ENCODE data around the gene DFFB.

The DFFB gene

GRCh38 chr1:3899754-3900149, 42.5 kb downstream of the DFFB start:
- no peak for DNase-seq

GRCh38 chr1:3900150-3900968, 43.1 kb downstream of the DFFB start, which contains the start of gene C1orf174:
C1orf174 (minus strand) TSS chr1:3900272; CDS start chr1:3900186, 86 bp downstream.
- DNase-seq: peak; percentile 79

- DNase-seq: no peak
These were observed 43.8 kb downstream of the DFFB start for GRCh38 chr1:3900969-3901529.

- no peak for DNase-seq
These were observed 44.8 kb downstream of the DFFB start for GRCh38 chr1:3902111-3902511.

GRCh38 chr1:3902571-3903091, 45.4 kb downstream of the DFFB start:
- no peak for DNase-seq

GRCh38 chr1:3903141-3904005, 46.1 kb downstream of the DFFB start:
- DNase-seq: no peak

GRCh38 chr1:3904006-3904842, 46.9 kb downstream of the DFFB start:
- no peak for DNase-seq

GRCh38 chr1:3904843-3905185, 47.5 kb downstream of the DFFB start:
- no peak for DNase-seq

- no peak for DNase-seq
These were observed 48.1 kb downstream of the DFFB start for GRCh38 chr1:3905266-3905952.

- DNase-seq: no peak
These were observed 48.8 kb downstream of the DFFB start for GRCh38 chr1:3905953-3906671.

- no peak for DNase-seq
These were observed 49.4 kb downstream of the DFFB start for GRCh38 chr1:3906672-3907020.

GRCh38 chr1:3907031-3907534, 49.8 kb downstream of the DFFB start:
- no peak for DNase-seq

GRCh38 chr1:3907621-3908165, 50.4 kb downstream of the DFFB start:
- DNase-seq: no peak

- DNase-seq: no peak
These were observed 51.7 kb downstream of the DFFB start for GRCh38 chr1:3908886-3909517.

GRCh38 chr1:3909615-3910014, 52.3 kb downstream of the DFFB start:
- no peak for DNase-seq

- DNase-seq: no peak
These were observed 52.9 kb downstream of the DFFB start for GRCh38 chr1:3910049-3910731.

- no peak for DNase-seq
These were observed 53.9 kb downstream of the DFFB start for GRCh38 chr1:3910857-3911845.

All from SIG-M5 (cell line).